HEK293 (cell line): ENCODE results near the gene TCHHL1.
A peak's percentile ranks its signal among the peaks of the same experiment; 100 is the strongest.

Experiments
- GLI2 ChIP-seq: fragments of 450-650 bp; formaldehyde crosslinking; IDR thresholded peaks from 2 replicates; pipeline ENCODE4; 2017; ENCODE audit warnings: missing biosample characterization, missing genetic modification characterization, low read depth, borderline replicate concordance
- GLIS2 ChIP-seq: fragments of 450-650 bp; formaldehyde crosslinking; IDR thresholded peaks from 2 replicates; pipeline ENCODE4 v1.5.1; 2016; ENCODE audit warnings: missing biosample characterization, missing genetic modification characterization
- KLF8 ChIP-seq: fragments of 450-650 bp; formaldehyde crosslinking; IDR thresholded peaks from 2 replicates; pipeline ENCODE4 v1.5.1; 2016; ENCODE audit warnings: missing biosample characterization, missing genetic modification characterization
- MEIS1 ChIP-seq: sonication (generic); formaldehyde crosslinking; IDR thresholded peaks from 2 replicates; pipeline ENCODE4 v1.8.1; 2022; ENCODE audit warnings: missing genetic modification reagents, mild to moderate bottlenecking, borderline replicate concordance
- SETDB1 ChIP-seq: IDR thresholded peaks from one replicate; pipeline ENCODE4 v1.6.1; 2017; ENCODE audit warnings: mild to moderate bottlenecking, low read length, moderate library complexity, mixed read lengths; ENCODE audit not compliant: insufficient read length
- SP7 ChIP-seq: fragments of 450-650 bp; formaldehyde crosslinking; IDR thresholded peaks from 2 replicates; pipeline ENCODE4 v1.5.1; 2016; ENCODE audit warnings: missing biosample characterization, missing genetic modification characterization
- ZBTB8A ChIP-seq: fragments of 450-650 bp; formaldehyde crosslinking; IDR thresholded peaks from 2 replicates; pipeline ENCODE4 v1.5.1; 2016; ENCODE audit warnings: missing biosample characterization, missing genetic modification characterization
- ZFHX2 ChIP-seq: fragments of 450-650 bp; formaldehyde crosslinking; conservative IDR thresholded peaks from 2 replicates; pipeline ENCODE4 v1.5.1; 2016; ENCODE audit warnings: missing biosample characterization, missing genetic modification characterization
- ZNF10 ChIP-seq: fragments of 450-650 bp; formaldehyde crosslinking; IDR thresholded peaks from 2 replicates; pipeline ENCODE4 v1.5.1; 2017; ENCODE audit warnings: missing biosample characterization, missing genetic modification characterization
- ZNF121 ChIP-seq: fragments of 450-650 bp; formaldehyde crosslinking; IDR thresholded peaks from 2 replicates; pipeline ENCODE4 v1.5.1; 2016; ENCODE audit warnings: missing biosample characterization, missing genetic modification characterization
- ZNF146 ChIP-seq: fragments of 450-650 bp; formaldehyde crosslinking; IDR thresholded peaks from 2 replicates; pipeline ENCODE4 v1.5.1; 2016; ENCODE audit warnings: missing biosample characterization, missing genetic modification characterization
- ZNF16 ChIP-seq: fragments of 450-650 bp; formaldehyde crosslinking; IDR thresholded peaks from 2 replicates; pipeline ENCODE4 v1.5.1; 2016; ENCODE audit warnings: low read depth, missing biosample characterization, missing genetic modification characterization
- ZNF202 ChIP-seq: fragments of 450-650 bp; formaldehyde crosslinking; IDR thresholded peaks from 2 replicates; pipeline ENCODE4 v1.5.1; 2016; ENCODE audit warnings: missing biosample characterization, missing genetic modification characterization, borderline replicate concordance
- ZNF239 ChIP-seq: fragments of 450-650 bp; formaldehyde crosslinking; IDR thresholded peaks from 2 replicates; pipeline ENCODE4 v1.5.1; 2016; ENCODE audit warnings: missing biosample characterization, missing genetic modification characterization
- ZNF366 ChIP-seq: fragments of 450-650 bp; formaldehyde crosslinking; conservative IDR thresholded peaks from 2 replicates; pipeline ENCODE4 v1.5.1; 2016; ENCODE audit warnings: missing biosample characterization, missing genetic modification characterization
- ZNF391 ChIP-seq: fragments of 450-650 bp; formaldehyde crosslinking; IDR thresholded peaks from 2 replicates; pipeline ENCODE4 v1.5.1; 2016; ENCODE audit warnings: low read depth, missing biosample characterization, missing genetic modification characterization, borderline replicate concordance
- ZNF501 ChIP-seq: fragments of 450-650 bp; formaldehyde crosslinking; IDR thresholded peaks from 2 replicates; pipeline ENCODE4 v1.5.1; 2016; ENCODE audit warnings: missing biosample characterization, missing genetic modification characterization
- ZNF600 ChIP-seq: fragments of 450-650 bp; formaldehyde crosslinking; IDR thresholded peaks from 2 replicates; pipeline ENCODE4 v1.5.1; 2016; ENCODE audit warnings: missing biosample characterization, missing genetic modification characterization
- ZNF654 ChIP-seq: fragments of 450-650 bp; formaldehyde crosslinking; IDR thresholded peaks from 2 replicates; pipeline ENCODE4 v1.5.1; 2016; ENCODE audit warnings: low read depth, missing biosample characterization, missing genetic modification characterization
- ZNF677 ChIP-seq: fragments of 450-650 bp; IDR thresholded peaks from 2 replicates; pipeline ENCODE4 v1.5.0; 2018; ENCODE audit warnings: missing biosample characterization, mild to moderate bottlenecking, missing genetic modification characterization, moderate library complexity
- ZNF777 ChIP-seq: fragments of 450-650 bp; formaldehyde crosslinking; IDR thresholded peaks from 2 replicates; pipeline ENCODE4 v1.5.1; 2017; ENCODE audit warnings: missing biosample characterization, missing genetic modification characterization, borderline replicate concordance
- ZSCAN23 ChIP-seq: fragments of 450-650 bp; formaldehyde crosslinking; IDR thresholded peaks from 2 replicates; pipeline ENCODE4 v1.5.1; 2016; ENCODE audit warnings: missing biosample characterization, missing genetic modification characterization
- TF ChIP-seq, protein P1 (sequence below): fragments of 450-650 bp; formaldehyde crosslinking; IDR thresholded peaks from 2 replicates; pipeline ENCODE4 v1.5.1; 2016; ENCODE audit warnings: missing biosample characterization, missing genetic modification characterization, low read depth
- TF ChIP-seq, protein P2 (sequence below): fragments of 450-650 bp; formaldehyde crosslinking; IDR thresholded peaks from 2 replicates; pipeline ENCODE4 v1.5.1; 2017; ENCODE audit warnings: missing biosample characterization, missing genetic modification characterization
- TF ChIP-seq, protein P3 (sequence below): sonication (generic); formaldehyde crosslinking; IDR thresholded peaks from 2 replicates; pipeline ENCODE4 v1.8.1; 2022; ENCODE audit warnings: mild to moderate bottlenecking, moderate library complexity, missing genetic modification reagents
- TF ChIP-seq, protein P4 (sequence below): fragments of 450-650 bp; formaldehyde crosslinking; IDR thresholded peaks from 2 replicates; pipeline ENCODE4 v1.5.1; 2016; ENCODE audit warnings: missing biosample characterization, missing genetic modification characterization
- TF ChIP-seq, protein P5 (sequence below): fragments of 450-650 bp; formaldehyde crosslinking; IDR thresholded peaks from 2 replicates; pipeline ENCODE4 v1.5.1; 2016; ENCODE audit warnings: missing biosample characterization, missing genetic modification characterization
- TF ChIP-seq, protein P6 (sequence below): fragments of 450-650 bp; IDR thresholded peaks from 2 replicates; pipeline ENCODE4 v1.5.1; 2018; ENCODE audit warnings: missing biosample characterization, missing genetic modification characterization
- TF ChIP-seq, protein P7 (sequence below): fragments of 450-650 bp; formaldehyde crosslinking; IDR thresholded peaks from 2 replicates; pipeline ENCODE4 v1.5.1; 2017; ENCODE audit warnings: missing biosample characterization, missing genetic modification characterization

TCHHL1 gene

DNA sequence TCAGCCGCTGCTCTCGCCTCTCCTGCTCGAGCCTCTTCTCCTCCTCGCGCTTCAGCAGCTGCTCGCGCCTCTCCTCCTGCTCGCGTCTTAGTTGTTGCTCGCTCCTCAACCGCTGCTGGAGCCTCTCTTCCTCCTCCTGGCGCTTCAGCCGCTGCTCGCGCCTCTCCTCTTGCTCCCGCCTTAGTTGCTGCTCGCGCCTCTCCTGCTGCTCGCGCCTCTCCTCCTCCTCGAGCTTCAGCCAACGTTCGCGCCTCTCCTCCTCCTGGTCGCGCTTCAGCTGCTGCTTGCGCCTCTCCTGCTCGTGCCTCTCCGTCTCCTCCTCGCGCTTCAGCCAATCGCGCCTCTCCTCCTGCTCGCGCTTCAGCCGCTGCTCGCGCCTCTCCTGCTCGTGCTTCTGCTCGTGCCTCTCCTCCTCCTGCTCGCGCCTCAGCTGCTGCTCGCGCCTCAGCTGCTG, 22.7 kb upstream of the TCHHL1 start (continued):
- TF ChIP-seq ZNF202 (tag by site-specific recombination) (no peak), ZNF10 (0 out of 2 replicates have a peak, but pooled peaks have one; percentile 5), ZNF600 (tag by site-specific recombination) (peak; percentile 31; the same call in 1 of the 2 replicates), GLIS2 (tag by site-specific recombination) (no peak), KLF8 (tag by site-specific recombination) (peak; percentile 23; the same call in 1 of the 2 replicates), ZNF501 (tag by site-specific recombination) (no peak), SP7 (tag by site-specific recombination) (peak; percentile 84), ZNF146 (tag by site-specific recombination) (0 out of 2 replicates have a peak, but pooled peaks have one; percentile 3), MEIS1 (CRISPR knock-in tag) (no peak), ZFHX2 (peak; percentile 34; the same call in 1 of the 2 replicates), ZBTB8A (tag by site-specific recombination) (peak; percentile 23; the same call in 1 of the 2 replicates), ZNF677 (tag by site-specific recombination) (no peak), ZSCAN23 (tag by site-specific recombination) (peak; percentile 84), ZNF239 (no peak), ZNF121 (tag by site-specific recombination) (no peak), ZNF777 (tag by site-specific recombination) (peak; percentile 52; the same call in 1 of the 2 replicates), ZNF654 (tag by site-specific recombination) (no peak), GLI2 (tag by site-specific recombination) (no peak), SETDB1 (peak; percentile 25), ZNF16 (no peak), ZNF366 (tag by site-specific recombination) (0 out of 2 replicates have a peak, but pooled peaks have one; percentile 8), ZNF391 (tag by site-specific recombination) (0 out of 2 replicates have a peak, but pooled peaks have one; percentile 23)
- TF ChIP-seq, protein P1, sequence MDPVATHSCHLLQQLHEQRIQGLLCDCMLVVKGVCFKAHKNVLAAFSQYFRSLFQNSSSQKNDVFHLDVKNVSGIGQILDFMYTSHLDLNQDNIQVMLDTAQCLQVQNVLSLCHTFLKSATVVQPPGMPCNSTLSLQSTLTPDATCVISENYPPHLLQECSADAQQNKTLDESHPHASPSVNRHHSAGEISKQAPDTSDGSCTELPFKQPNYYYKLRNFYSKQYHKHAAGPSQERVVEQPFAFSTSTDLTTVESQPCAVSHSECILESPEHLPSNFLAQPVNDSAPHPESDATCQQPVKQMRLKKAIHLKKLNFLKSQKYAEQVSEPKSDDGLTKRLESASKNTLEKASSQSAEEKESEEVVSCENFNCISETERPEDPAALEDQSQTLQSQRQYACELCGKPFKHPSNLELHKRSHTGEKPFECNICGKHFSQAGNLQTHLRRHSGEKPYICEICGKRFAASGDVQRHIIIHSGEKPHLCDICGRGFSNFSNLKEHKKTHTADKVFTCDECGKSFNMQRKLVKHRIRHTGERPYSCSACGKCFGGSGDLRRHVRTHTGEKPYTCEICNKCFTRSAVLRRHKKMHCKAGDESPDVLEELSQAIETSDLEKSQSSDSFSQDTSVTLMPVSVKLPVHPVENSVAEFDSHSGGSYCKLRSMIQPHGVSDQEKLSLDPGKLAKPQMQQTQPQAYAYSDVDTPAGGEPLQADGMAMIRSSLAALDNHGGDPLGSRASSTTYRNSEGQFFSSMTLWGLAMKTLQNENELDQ (tag by site-specific recombination) = no peak
- TF ChIP-seq, protein P2, sequence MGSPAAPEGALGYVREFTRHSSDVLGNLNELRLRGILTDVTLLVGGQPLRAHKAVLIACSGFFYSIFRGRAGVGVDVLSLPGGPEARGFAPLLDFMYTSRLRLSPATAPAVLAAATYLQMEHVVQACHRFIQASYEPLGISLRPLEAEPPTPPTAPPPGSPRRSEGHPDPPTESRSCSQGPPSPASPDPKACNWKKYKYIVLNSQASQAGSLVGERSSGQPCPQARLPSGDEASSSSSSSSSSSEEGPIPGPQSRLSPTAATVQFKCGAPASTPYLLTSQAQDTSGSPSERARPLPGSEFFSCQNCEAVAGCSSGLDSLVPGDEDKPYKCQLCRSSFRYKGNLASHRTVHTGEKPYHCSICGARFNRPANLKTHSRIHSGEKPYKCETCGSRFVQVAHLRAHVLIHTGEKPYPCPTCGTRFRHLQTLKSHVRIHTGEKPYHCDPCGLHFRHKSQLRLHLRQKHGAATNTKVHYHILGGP = 0 out of 2 replicates have a peak, but pooled peaks have one; percentile 9
- TF ChIP-seq, protein P3, sequence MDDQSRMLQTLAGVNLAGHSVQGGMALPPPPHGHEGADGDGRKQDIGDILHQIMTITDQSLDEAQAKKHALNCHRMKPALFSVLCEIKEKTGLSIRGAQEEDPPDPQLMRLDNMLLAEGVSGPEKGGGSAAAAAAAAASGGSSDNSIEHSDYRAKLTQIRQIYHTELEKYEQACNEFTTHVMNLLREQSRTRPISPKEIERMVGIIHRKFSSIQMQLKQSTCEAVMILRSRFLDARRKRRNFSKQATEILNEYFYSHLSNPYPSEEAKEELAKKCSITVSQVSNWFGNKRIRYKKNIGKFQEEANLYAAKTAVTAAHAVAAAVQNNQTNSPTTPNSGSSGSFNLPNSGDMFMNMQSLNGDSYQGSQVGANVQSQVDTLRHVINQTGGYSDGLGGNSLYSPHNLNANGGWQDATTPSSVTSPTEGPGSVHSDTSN (CRISPR knock-in tag) = peak; percentile 84; the same call in 1 of the 2 replicates
- TF ChIP-seq, protein P4, sequence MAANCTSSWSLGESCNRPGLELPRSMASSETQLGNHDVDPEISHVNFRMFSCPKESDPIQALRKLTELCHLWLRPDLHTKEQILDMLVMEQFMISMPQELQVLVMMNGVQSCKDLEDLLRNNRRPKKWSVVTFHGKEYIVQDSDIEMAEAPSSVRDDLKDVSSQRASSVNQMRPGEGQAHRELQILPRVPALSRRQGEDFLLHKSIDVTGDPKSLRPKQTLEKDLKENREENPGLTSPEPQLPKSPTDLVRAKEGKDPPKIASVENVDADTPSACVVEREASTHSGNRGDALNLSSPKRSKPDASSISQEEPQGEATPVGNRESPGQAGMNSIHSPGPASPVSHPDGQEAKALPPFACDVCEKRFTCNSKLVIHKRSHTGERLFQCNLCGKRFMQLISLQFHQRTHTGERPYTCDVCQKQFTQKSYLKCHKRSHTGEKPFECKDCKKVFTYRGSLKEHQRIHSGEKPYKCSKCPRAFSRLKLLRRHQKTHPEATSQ (tag by site-specific recombination) = no peak
- TF ChIP-seq, protein P5, sequence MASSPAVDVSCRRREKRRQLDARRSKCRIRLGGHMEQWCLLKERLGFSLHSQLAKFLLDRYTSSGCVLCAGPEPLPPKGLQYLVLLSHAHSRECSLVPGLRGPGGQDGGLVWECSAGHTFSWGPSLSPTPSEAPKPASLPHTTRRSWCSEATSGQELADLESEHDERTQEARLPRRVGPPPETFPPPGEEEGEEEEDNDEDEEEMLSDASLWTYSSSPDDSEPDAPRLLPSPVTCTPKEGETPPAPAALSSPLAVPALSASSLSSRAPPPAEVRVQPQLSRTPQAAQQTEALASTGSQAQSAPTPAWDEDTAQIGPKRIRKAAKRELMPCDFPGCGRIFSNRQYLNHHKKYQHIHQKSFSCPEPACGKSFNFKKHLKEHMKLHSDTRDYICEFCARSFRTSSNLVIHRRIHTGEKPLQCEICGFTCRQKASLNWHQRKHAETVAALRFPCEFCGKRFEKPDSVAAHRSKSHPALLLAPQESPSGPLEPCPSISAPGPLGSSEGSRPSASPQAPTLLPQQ (tag by site-specific recombination) = 0 out of 2 replicates have a peak, but pooled peaks have one; percentile 41
- TF ChIP-seq, protein P6, sequence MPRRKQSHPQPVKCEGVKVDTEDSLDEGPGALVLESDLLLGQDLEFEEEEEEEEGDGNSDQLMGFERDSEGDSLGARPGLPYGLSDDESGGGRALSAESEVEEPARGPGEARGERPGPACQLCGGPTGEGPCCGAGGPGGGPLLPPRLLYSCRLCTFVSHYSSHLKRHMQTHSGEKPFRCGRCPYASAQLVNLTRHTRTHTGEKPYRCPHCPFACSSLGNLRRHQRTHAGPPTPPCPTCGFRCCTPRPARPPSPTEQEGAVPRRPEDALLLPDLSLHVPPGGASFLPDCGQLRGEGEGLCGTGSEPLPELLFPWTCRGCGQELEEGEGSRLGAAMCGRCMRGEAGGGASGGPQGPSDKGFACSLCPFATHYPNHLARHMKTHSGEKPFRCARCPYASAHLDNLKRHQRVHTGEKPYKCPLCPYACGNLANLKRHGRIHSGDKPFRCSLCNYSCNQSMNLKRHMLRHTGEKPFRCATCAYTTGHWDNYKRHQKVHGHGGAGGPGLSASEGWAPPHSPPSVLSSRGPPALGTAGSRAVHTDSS = no peak
- TF ChIP-seq, protein P7, sequence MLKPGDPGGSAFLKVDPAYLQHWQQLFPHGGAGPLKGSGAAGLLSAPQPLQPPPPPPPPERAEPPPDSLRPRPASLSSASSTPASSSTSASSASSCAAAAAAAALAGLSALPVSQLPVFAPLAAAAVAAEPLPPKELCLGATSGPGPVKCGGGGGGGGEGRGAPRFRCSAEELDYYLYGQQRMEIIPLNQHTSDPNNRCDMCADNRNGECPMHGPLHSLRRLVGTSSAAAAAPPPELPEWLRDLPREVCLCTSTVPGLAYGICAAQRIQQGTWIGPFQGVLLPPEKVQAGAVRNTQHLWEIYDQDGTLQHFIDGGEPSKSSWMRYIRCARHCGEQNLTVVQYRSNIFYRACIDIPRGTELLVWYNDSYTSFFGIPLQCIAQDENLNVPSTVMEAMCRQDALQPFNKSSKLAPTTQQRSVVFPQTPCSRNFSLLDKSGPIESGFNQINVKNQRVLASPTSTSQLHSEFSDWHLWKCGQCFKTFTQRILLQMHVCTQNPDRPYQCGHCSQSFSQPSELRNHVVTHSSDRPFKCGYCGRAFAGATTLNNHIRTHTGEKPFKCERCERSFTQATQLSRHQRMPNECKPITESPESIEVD (tag by site-specific recombination) = no peak
